Measurements from ENCODE around the gene WIPF3. TPM values are rescaled to one million over a fixed set of nuclear protein-coding genes. Genes with fewer than 3 reads are reported as not detected.

Gene WIPF3
- total and polyA plus RNA-seq, 2 of the 4 experiments (the other 2 are of a cell fraction): not detected

GRCh38 chr7:29861884-29862283 lies 55.6 kb downstream of the WIPF3 start:
- peaks cover 2% of the 10 kb centered on the region; the same call in 1 of the 2 replicates for H3K27me3 ChIP-seq (ENCODE audit: control insufficient read depth, insufficient read depth, low read length)
- H3K4me2 ChIP-seq (ENCODE audit: low read depth, low read length): no peak overlapping the region
- dilution Hi-C loops (cut with HindIII; ENCODE audit: low sequenced_read_pairs, unreplicated experiment) (no loop called here), intact Hi-C loops (cut with micrococcal nuclease) (no loop called here), in situ Hi-C loops (cut with MboI; ENCODE audit: low sequenced_read_pairs) (no loop called here)
- no peaks in the 10 kb centered on the region for H4K20me1 ChIP-seq (ENCODE audit: insufficient read depth, low read length)
- no peak overlapping the region for H4K91ac ChIP-seq (ENCODE audit: insufficient read depth, low read depth, low read length)
- H3K4ac ChIP-seq (ENCODE audit: low read depth, low read length): no peak overlapping the region
- H2BK120ac ChIP-seq (ENCODE audit: low read depth, low read length): no peak overlapping the region
- no peak overlapping the region for H4K8ac ChIP-seq (ENCODE audit: low read depth in 2 of 2, low read length in 2 of 2)
- H3K36me3 ChIP-seq (ENCODE audit: control insufficient read depth, insufficient read depth, low read length): no peaks in the 10 kb centered on the region
- BruUV-seq (replicated peaks): no TSS peak
- H3K27ac ChIP-seq (ENCODE audit: insufficient read depth, low read length): no peak overlapping the region
- no peak overlapping the region for H2BK20ac ChIP-seq (ENCODE audit: low read depth, low read length)
- 100% methylated on average over 1 of the region's 3 CpGs; no CpG with 5 or more reads in 1 of the 2 experiments for WGBS, 2 experiments (ENCODE audit: extremely low coverage in 2 of 2, insufficient read length in 1 of 2)
- no peak for DNase-seq
- no peak overlapping the region for H2AFZ ChIP-seq (replicated peaks; ENCODE audit: low read length, poor library complexity)
- CTCF ChIA-PET: no interaction called here
- POLR2A ChIA-PET (ENCODE audit: unreplicated experiment): no interaction called here
- no peak overlapping the region for H3K23ac ChIP-seq (ENCODE audit: low read depth, low read length)
- no peak for ATAC-seq (ENCODE audit: low read depth)
- H2BK15ac ChIP-seq (ENCODE audit: low read depth, low read length): no peak overlapping the region
- no peak overlapping the region for H2AK5ac ChIP-seq (ENCODE audit: low read depth, low read length)
- H3K9ac ChIP-seq (ENCODE audit: low read depth, low read length): no peak overlapping the region
- H3K56ac ChIP-seq (ENCODE audit: extremely low read depth, insufficient read depth, low read length): no peak overlapping the region
- H4K5ac ChIP-seq (ENCODE audit: low read depth, low read length): no peak overlapping the region
- H3K9me3 ChIP-seq (ENCODE audit: control insufficient read depth, insufficient read depth, low read length): no peaks in the 10 kb centered on the region
- no peak overlapping the region for H3K4me3 ChIP-seq (ENCODE audit: insufficient read depth, low read depth, low read length)
- H3K14ac ChIP-seq (replicated peaks; ENCODE audit: low read depth, low read length): no peak overlapping the region
- no peaks in the 10 kb centered on the region for H3K79me1 ChIP-seq (ENCODE audit: low read depth in 1 of 2, low read length in 2 of 2)
- H3K9me1 ChIP-seq (ENCODE audit: insufficient read depth, low read length): no peaks in the 10 kb centered on the region; the same call in 1 of the 2 replicates
- TF ChIP-seq MAZ (IDR thresholded peaks at IDR 0.05; ENCODE audit: borderline replicate concordance, low read depth, low read length): no peak
- no peak for TF ChIP-seq BHLHE40 (IDR thresholded peaks at IDR 0.05; ENCODE audit: low read depth, low read length)
- no peak for TF ChIP-seq RAD21 (IDR thresholded peaks at IDR 0.05; ENCODE audit: low read length)
- no peak for TF ChIP-seq CHD1 (IDR thresholded peaks at IDR 0.05; ENCODE audit: low read depth, low read length)
- TF ChIP-seq, protein P1, sequence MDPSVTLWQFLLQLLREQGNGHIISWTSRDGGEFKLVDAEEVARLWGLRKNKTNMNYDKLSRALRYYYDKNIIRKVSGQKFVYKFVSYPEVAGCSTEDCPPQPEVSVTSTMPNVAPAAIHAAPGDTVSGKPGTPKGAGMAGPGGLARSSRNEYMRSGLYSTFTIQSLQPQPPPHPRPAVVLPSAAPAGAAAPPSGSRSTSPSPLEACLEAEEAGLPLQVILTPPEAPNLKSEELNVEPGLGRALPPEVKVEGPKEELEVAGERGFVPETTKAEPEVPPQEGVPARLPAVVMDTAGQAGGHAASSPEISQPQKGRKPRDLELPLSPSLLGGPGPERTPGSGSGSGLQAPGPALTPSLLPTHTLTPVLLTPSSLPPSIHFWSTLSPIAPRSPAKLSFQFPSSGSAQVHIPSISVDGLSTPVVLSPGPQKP (IDR thresholded peaks at IDR 0.05; ENCODE audit: borderline replicate concordance, low read depth, low read length): no peak
- TF ChIP-seq CTCF (conservative IDR thresholded peaks at IDR 0.05; ENCODE audit: low read depth, low read length): no peak
- TF ChIP-seq FOS (IDR thresholded peaks at IDR 0.05; ENCODE audit: low read depth, low read length): no peak
- TF ChIP-seq SMC3 (IDR thresholded peaks at IDR 0.05; ENCODE audit: low read depth, low read length): no peak
- no peak for TF ChIP-seq MXI1 (IDR thresholded peaks at IDR 0.05; ENCODE audit: borderline replicate concordance, low read depth, low read length)
- TF ChIP-seq NFE2L2 (IDR thresholded peaks at IDR 0.05; ENCODE audit: low read depth, low read length): no peak
- TF ChIP-seq USF2 (IDR thresholded peaks at IDR 0.05; ENCODE audit: low read depth, low read length): no peak
- TF ChIP-seq MAFK (IDR thresholded peaks at IDR 0.05; ENCODE audit: low read depth, low read length): no peak
- H3K18ac ChIP-seq (ENCODE audit: low read depth, low read length): no peak overlapping the region
- H2BK5ac ChIP-seq (ENCODE audit: low read depth, low read length, poor library complexity, severe bottlenecking): no peak overlapping the region
- peaks cover 2% of the 10 kb centered on the region; the same call in 1 of the 2 replicates for H3K4me1 ChIP-seq (ENCODE audit: control insufficient read depth, insufficient read depth, low read length)
- no peak overlapping the region for H2AK9ac ChIP-seq (replicated peaks; ENCODE audit: low read depth, low read length, poor library complexity)

Measured in IMR-90 (cell line).